Liver (tissue), 9 donors: ENCODE data around the gene FAM72B. TPM values are rescaled to one million over a fixed set of nuclear protein-coding genes. Genes with fewer than 3 reads are reported as not detected.
"Not testable (repeated sequence)": the region's sequence is repeated elsewhere in the genome, so short reads cannot be mapped to it uniquely, and the experiment has no call there.

ENCODE experiments used
- DNase-seq: peaks from one replicate; pipeline ENCODE4 v3.0.0-alpha.2; 2017; ENCODE audit warnings: low spot score
- H3K27ac ChIP-seq, 2 donors: one replicate each; pipeline ENCODE4 v1.7.0; 2013; ENCODE audit warnings: inconsistent platforms in 2 of 2, low read length in 2 of 2, control low read depth in 1 of 2, low read depth in 1 of 2, mild to moderate bottlenecking in 1 of 2
- H3K27me3 ChIP-seq, 4 donors: one replicate each; pipeline versions ENCODE4 v1.6.1 to v1.7.0; 2013; ENCODE audit warnings: low read length in 3 of 4, inconsistent platforms in 1 of 4, mild to moderate bottlenecking in 1 of 4, moderate library complexity in 1 of 4; ENCODE audit not compliant: control insufficient read depth in 4 of 4, insufficient read depth in 4 of 4
- H3K36me3 ChIP-seq, 4 donors: one replicate each; pipeline versions ENCODE4 v1.6.1 to v1.7.0; 2013; ENCODE audit warnings: low read length in 3 of 4, mild to moderate bottlenecking in 3 of 4, low read depth in 1 of 4, moderate library complexity in 1 of 4; ENCODE audit not compliant: control insufficient read depth in 4 of 4, insufficient read depth in 3 of 4
- H3K4me1 ChIP-seq, 4 donors: one replicate each; pipeline versions ENCODE4 v1.6.1 to v1.7.0; 2013; ENCODE audit warnings: low read length in 3 of 4, mild to moderate bottlenecking in 3 of 4, moderate library complexity in 1 of 4; ENCODE audit not compliant: control insufficient read depth in 4 of 4, insufficient read depth in 4 of 4
- H3K4me3 ChIP-seq, 3 donors: one replicate each; pipeline versions ENCODE4 v1.6.1 to v1.7.0; 2013; ENCODE audit warnings: low read length in 3 of 3, control low read depth in 1 of 3, low read depth in 1 of 3, mild to moderate bottlenecking in 1 of 3
- H3K9ac ChIP-seq, 2 donors: one replicate each; pipeline ENCODE4 v1.7.0; 2013; ENCODE audit warnings: low read length in 2 of 2, mild to moderate bottlenecking in 2 of 2, moderate library complexity in 2 of 2, control low read depth in 1 of 2, low read depth in 1 of 2
- H3K9me3 ChIP-seq, 4 donors: one replicate each; pipeline versions ENCODE4 v1.6.1 to v1.7.0; 2013; ENCODE audit warnings: low read length in 3 of 4; ENCODE audit not compliant: control insufficient read depth in 4 of 4
- WGBS: extraction: QIAGEN DNeasy Blood & Tissue Kit; methylation state at CpG from one replicate; pipeline ENCODE4 v1.1.7; 2013; 5-methylcytosine and 5-hydroxymethylcytosine counted together
- polyA plus RNA-seq, 2 donors: library from polyadenylated mRNA; stranded (reverse) in 1 of 2; unstranded in 1 of 2; fragments of 200-250 nt in 1 of 2; fragments of >200 nt in 1 of 2; fragmentation: Nextera tagmentation in 1 of 2; extraction: Ambion mirVana in 1 of 2; gene quantifications; one replicate each; pipeline versions ENCODE4 v1.2.1 to v1.2.3, GENCODE V29; 2013 to 2015
- total RNA-seq, 2 donors: library from RNA; depleted of rRNA; stranded (reverse); fragments of >200 nt; gene quantifications; one replicate each; pipeline ENCODE4 v1.2.3, GENCODE V29; 2014
- donor health status: healthy.
- donor health status: healthy.
- donor health status: healthy.
- donor health status: healthy.
- donor health status: healthy.

Gene FAM72B
- total and polyA plus RNA-seq, 4 donors: 0.37 to 10.0 (median 0.49) TPM

GRCh38 chr1:121221770-121222169 is 37.6 kb upstream of the FAM72B start:
- H3K9ac ChIP-seq, H3K36me3 ChIP-seq, H3K9me3 ChIP-seq, H3K4me1 ChIP-seq, H3K4me3 ChIP-seq, DNase-seq, H3K27me3 ChIP-seq, H3K27ac ChIP-seq: not testable (repeated sequence)
- WGBS: 94% methylated on average over 1 of the region's 1 CpG

- not testable (repeated sequence) for H3K9ac ChIP-seq, H3K4me3 ChIP-seq, DNase-seq, H3K4me1 ChIP-seq, H3K36me3 ChIP-seq, H3K9me3 ChIP-seq, H3K27ac ChIP-seq, H3K27me3 ChIP-seq
- 83% methylated on average over 1 of the region's 1 CpG for WGBS
Observed at GRCh38 chr1:121216676-121217075, 32.5 kb upstream of the FAM72B start.

GRCh38 chr1:121215699-121216417 is 31.7 kb upstream of the FAM72B start:
- H3K4me1 ChIP-seq, DNase-seq, H3K9me3 ChIP-seq, H3K36me3 ChIP-seq, H3K4me3 ChIP-seq, H3K27me3 ChIP-seq, H3K9ac ChIP-seq, H3K27ac ChIP-seq: not testable (repeated sequence)
- WGBS: 74% methylated on average over 1 of the region's 1 CpG

- not testable (repeated sequence) for DNase-seq
Observed at GRCh38 chr1:121214544-121215156, 30.5 kb upstream of the FAM72B start.

GRCh38 chr1:121213491-121213890 is 29.4 kb upstream of the FAM72B start:
- H3K9ac ChIP-seq, H3K36me3 ChIP-seq, H3K27ac ChIP-seq, H3K4me1 ChIP-seq, H3K27me3 ChIP-seq, H3K9me3 ChIP-seq, H3K4me3 ChIP-seq: not testable (repeated sequence)
- peak; percentile 68 for DNase-seq
- WGBS: 70% methylated on average over 7 of the region's 9 CpGs

More at GRCh38 chr1:121214544-121215156, 30.5 kb upstream of the FAM72B start:
- H3K4me1 ChIP-seq, H3K27ac ChIP-seq, H3K27me3 ChIP-seq, H3K4me3 ChIP-seq, H3K9ac ChIP-seq, H3K36me3 ChIP-seq, H3K9me3 ChIP-seq: not testable (repeated sequence)
- 50% methylated on average over 1 of the region's 5 CpGs for WGBS

GRCh38 chr1:121210778-121211177 is 26.6 kb upstream of the FAM72B start:
- H3K4me1 ChIP-seq, H3K9me3 ChIP-seq, DNase-seq, H3K27me3 ChIP-seq, H3K4me3 ChIP-seq, H3K36me3 ChIP-seq, H3K9ac ChIP-seq, H3K27ac ChIP-seq: not testable (repeated sequence)
- WGBS: 80% methylated on average over 2 of the region's 2 CpGs

- H3K9ac ChIP-seq, H3K9me3 ChIP-seq, H3K27me3 ChIP-seq, H3K36me3 ChIP-seq, H3K4me3 ChIP-seq, DNase-seq, H3K27ac ChIP-seq, H3K4me1 ChIP-seq: not testable (repeated sequence)
- WGBS: 88% methylated on average over 5 of the region's 6 CpGs
Observed at GRCh38 chr1:121208375-121208774, 24.2 kb upstream of the FAM72B start.

- H3K9ac ChIP-seq, H3K9me3 ChIP-seq, DNase-seq, H3K27ac ChIP-seq, H3K36me3 ChIP-seq, H3K27me3 ChIP-seq, H3K4me3 ChIP-seq, H3K4me1 ChIP-seq: not testable (repeated sequence)
- 88% methylated on average over 1 of the region's 2 CpGs for WGBS
Observed at GRCh38 chr1:121207328-121207727, 23.2 kb upstream of the FAM72B start.
